H1 (cell line): Measurements from ENCODE around the gene SSTR1. TPM values are rescaled to one million over a fixed set of nuclear protein-coding genes. Genes with fewer than 3 reads are reported as not detected.
A peak's percentile ranks its signal among the peaks of the same experiment; 100 is the strongest.

Experiments used
- CTCF ChIA-PET: fragments of 300-600 bp; sonication (Branson Sonifier 250); formaldehyde crosslinking; loops from one replicate; lab custom pipeline; 2021; ENCODE audit not compliant: partially characterized antibody; lab: Charles Lee
- POLR2A ChIA-PET: fragments of 300-600 bp; sonication (Branson Sonifier 250); formaldehyde crosslinking; loops from one replicate; lab custom pipeline; 2021; ENCODE audit warnings: inconsistent platforms; ENCODE audit not compliant: partially characterized antibody; lab: Charles Lee
- DNase-seq, 2 experiments: peaks; one replicate each; pipeline versions ENCODE4 v3.0.0 to v3.0.0-alpha.2; 2010 to 2022; ENCODE audit warnings: low spot score in 2 of 2, low read depth in 1 of 2, mixed read lengths in 1 of 2
- FAIRE-seq: peaks from 2 replicates; lab custom pipeline; 2011; peaks lifted over from hg19 to GRCh38; lab: Jason Lieb, UNC
- H2AFZ ChIP-seq: 2 replicates; pipeline ENCODE4 v1.8.1; 2012; ENCODE audit warnings: low read length, inconsistent platforms
- H2AK5ac ChIP-seq: 2 replicates; pipeline ENCODE4 v1.6.1; 2013; ENCODE audit warnings: low read depth, low read length
- H2BK120ac ChIP-seq: replicated peaks from 2 replicates; pipeline ENCODE3; 2013; ENCODE audit warnings: low read depth, low read length, inconsistent platforms
- H2BK12ac ChIP-seq: 2 replicates; pipeline ENCODE4 v1.6.1; 2013; ENCODE audit warnings: low read depth, low read length
- H2BK15ac ChIP-seq: 2 replicates; pipeline ENCODE4 v1.6.1; 2013; ENCODE audit warnings: low read length
- H2BK20ac ChIP-seq: 2 replicates; pipeline ENCODE4 v1.6.1; 2013; ENCODE audit warnings: low read length
- H2BK5ac ChIP-seq: 2 replicates; pipeline ENCODE4 v1.6.1; 2013; ENCODE audit warnings: low read depth, low read length
- H3K14ac ChIP-seq: 2 replicates; pipeline ENCODE4 v1.6.1; 2013; ENCODE audit warnings: inconsistent platforms; ENCODE audit not compliant: insufficient read length
- H3K18ac ChIP-seq: 2 replicates; pipeline ENCODE4 v1.6.1; 2013; ENCODE audit warnings: low read length; ENCODE audit errors: extremely low read depth
- H3K23ac ChIP-seq: 2 replicates; pipeline ENCODE4 v1.6.1; 2013; ENCODE audit warnings: inconsistent platforms; ENCODE audit not compliant: insufficient read length
- H3K23me2 ChIP-seq: 2 replicates; pipeline ENCODE4 v1.6.1; 2013; ENCODE audit warnings: low read depth, low read length
- H3K27ac ChIP-seq: 2 replicates; pipeline ENCODE4 v1.6.1; 2011; ENCODE audit warnings: low read depth, low read length, inconsistent platforms
- H3K27me3 ChIP-seq, 4 experiments: replicated peaks in 1 of 4; 1 replicate in 1 of 4; 2 replicates in 3 of 4; pipeline versions ENCODE4 v1.6.1 to v1.8.1; 2011 to 2013; ENCODE audit warnings: low read length in 3 of 4, mild to moderate bottlenecking in 3 of 4, inconsistent platforms in 2 of 4, mixed read lengths in 2 of 4, moderate library complexity in 1 of 4; ENCODE audit not compliant: control insufficient read depth in 3 of 4, insufficient read depth in 3 of 4; ENCODE audit errors: extremely low read depth in 1 of 4
- H3K36me3 ChIP-seq, 4 experiments: 2 replicates each; pipeline versions ENCODE4 v1.6.1 to v1.8.1; 2011 to 2013; ENCODE audit warnings: mild to moderate bottlenecking in 4 of 4, low read length in 3 of 4, moderate library complexity in 2 of 4, control low read depth in 1 of 4, inconsistent platforms in 1 of 4; ENCODE audit not compliant: insufficient read depth in 4 of 4, control insufficient read depth in 2 of 4
- H3K4ac ChIP-seq: replicated peaks from 2 replicates; pipeline ENCODE3; 2013; ENCODE audit warnings: low read length, low read depth, mixed read lengths, inconsistent platforms; ENCODE audit not compliant: insufficient read length
- H3K4me1 ChIP-seq, 4 experiments: replicated peaks in 1 of 4; 1 replicate in 1 of 4; 2 replicates in 3 of 4; pipeline versions ENCODE4 v1.6.1 to v1.8.1; 2011 to 2013; ENCODE audit warnings: low read length in 3 of 4, inconsistent platforms in 2 of 4, mixed read lengths in 1 of 4; ENCODE audit not compliant: insufficient read depth in 4 of 4, control insufficient read depth in 3 of 4
- H3K4me2 ChIP-seq, 2 experiments: 2 replicates each; pipeline versions ENCODE4 v1.6.1 to v1.8.1; 2011 to 2013; ENCODE audit warnings: low read depth in 2 of 2, low read length in 2 of 2, control low read depth in 1 of 2, inconsistent platforms in 1 of 2, mild to moderate bottlenecking in 1 of 2; ENCODE audit not compliant: insufficient read depth in 1 of 2
- H3K4me3 ChIP-seq, 4 experiments: fragments of 200-600, 300-600 bp in 1 of 4; sonication (generic), shearing (Covaris generic), sonication (Bioruptor Twin) in 1 of 4; 2 replicates each; pipeline versions ENCODE4 v1.5.1 to v1.8.1; 2011 to 2016; ENCODE audit warnings: low read length in 4 of 4, low read depth in 3 of 4, control low read depth in 2 of 4, inconsistent platforms in 2 of 4, mild to moderate bottlenecking in 2 of 4, mixed read lengths in 1 of 4, moderate library complexity in 1 of 4; ENCODE audit not compliant: insufficient read depth in 2 of 4; ENCODE audit errors: extremely low read depth in 1 of 4
- H3K56ac ChIP-seq: replicated peaks from 2 replicates; pipeline ENCODE3; 2013; ENCODE audit warnings: low read depth, mild to moderate bottlenecking, mixed read lengths, low read length, inconsistent platforms; ENCODE audit not compliant: insufficient read length
- H3K79me1 ChIP-seq: 2 replicates; pipeline ENCODE4 v1.6.1; 2013; ENCODE audit warnings: low read depth, low read length, control low read depth
- H3K79me2 ChIP-seq, 2 experiments: 2 replicates each; pipeline versions ENCODE4 v1.6.1 to v1.8.1; 2012 to 2013; ENCODE audit warnings: low read length in 2 of 2, mild to moderate bottlenecking in 2 of 2, inconsistent platforms in 1 of 2; ENCODE audit not compliant: insufficient read depth in 2 of 2, control insufficient read depth in 1 of 2
- H3K9ac ChIP-seq, 4 experiments: replicated peaks in 1 of 4; 1 replicate in 1 of 4; 2 replicates in 3 of 4; pipeline versions ENCODE4 v1.6.1 to v1.8.1; 2011 to 2013; ENCODE audit warnings: low read depth in 3 of 4, low read length in 3 of 4, control low read depth in 2 of 4, mild to moderate bottlenecking in 2 of 4, moderate library complexity in 2 of 4, inconsistent platforms in 1 of 4; ENCODE audit errors: extremely low read depth in 1 of 4
- H3K9me3 ChIP-seq, 2 experiments: 2 replicates each; pipeline versions ENCODE4 v1.6.1 to v1.8.1; 2012 to 2013; ENCODE audit warnings: mild to moderate bottlenecking in 2 of 2, moderate library complexity in 2 of 2, control low read depth in 1 of 2, inconsistent platforms in 1 of 2, low read depth in 1 of 2, low read length in 1 of 2, mixed read lengths in 1 of 2; ENCODE audit not compliant: insufficient read depth in 2 of 2
- H4K20me1 ChIP-seq, 2 experiments: replicated peaks in 1 of 2; 2 replicates each; pipeline versions ENCODE3 to v1.8.1; 2011 to 2013; ENCODE audit warnings: inconsistent platforms in 2 of 2, low read length in 2 of 2, mild to moderate bottlenecking in 1 of 2; ENCODE audit not compliant: insufficient read depth in 2 of 2, control insufficient read depth in 1 of 2
- H4K5ac ChIP-seq: 2 replicates; pipeline ENCODE4 v1.6.1; 2013; ENCODE audit warnings: low read length, low read depth, mixed read lengths, inconsistent platforms; ENCODE audit not compliant: insufficient read length
- H4K8ac ChIP-seq: 2 replicates; pipeline ENCODE4 v1.8.0; 2013; ENCODE audit warnings: mild to moderate bottlenecking, moderate library complexity, low read length, inconsistent platforms; ENCODE audit not compliant: insufficient read depth; ENCODE audit errors: extremely low read depth
- H4K91ac ChIP-seq: replicated peaks from 2 replicates; pipeline ENCODE3; 2013; ENCODE audit warnings: low read length, mixed read lengths, inconsistent platforms; ENCODE audit not compliant: insufficient read length
- CHD2 ChIP-seq: IDR thresholded peaks from 2 replicates; pipeline ENCODE4 v1.6.1; 2012; ENCODE audit warnings: low read length, improper control_type of control experiment
- FOSL1 ChIP-seq: IDR thresholded peaks from 2 replicates; pipeline ENCODE4 v1.6.1; 2011; ENCODE audit warnings: mild to moderate bottlenecking, low read depth, low read length, moderate library complexity; ENCODE audit not compliant: insufficient read depth
- HDAC2 ChIP-seq, 2 experiments: fragments of 300-600 bp in 1 of 2; sonication (generic) in 1 of 2; IDR thresholded peaks; 2 replicates each; pipeline ENCODE4 v1.6.1; 2011 to 2012; ENCODE audit warnings: low read depth in 2 of 2, low read length in 2 of 2, mild to moderate bottlenecking in 2 of 2, moderate library complexity in 2 of 2, borderline replicate concordance in 1 of 2, inconsistent platforms in 1 of 2
- JUND ChIP-seq: IDR thresholded peaks from 2 replicates; pipeline ENCODE4 v1.6.1; 2011; ENCODE audit warnings: mild to moderate bottlenecking, improper control_type of control experiment, low read length
- NRF1 ChIP-seq: IDR thresholded peaks from 2 replicates; pipeline ENCODE4 v1.6.1; 2011; ENCODE audit warnings: mild to moderate bottlenecking, low read depth, low read length, improper control_type of control experiment
- RAD21 ChIP-seq, 2 experiments: IDR thresholded peaks in 1 of 2; conservative IDR thresholded peaks in 1 of 2; 2 replicates each; pipeline ENCODE4 v1.6.1; 2011; ENCODE audit warnings: low read depth in 2 of 2, low read length in 2 of 2, improper control_type of control experiment in 1 of 2, inconsistent platforms in 1 of 2, mild to moderate bottlenecking in 1 of 2, moderate library complexity in 1 of 2
- SIN3A ChIP-seq, 2 experiments: IDR thresholded peaks in 1 of 2; conservative IDR thresholded peaks in 1 of 2; 2 replicates each; pipeline ENCODE4 v1.6.1; 2011 to 2012; ENCODE audit warnings: low read length in 2 of 2, improper control_type of control experiment in 1 of 2, low read depth in 1 of 2, mild to moderate bottlenecking in 1 of 2
- SIRT6 ChIP-seq: IDR thresholded peaks from one replicate; pipeline ENCODE4 v1.7.1; 2012; ENCODE audit warnings: low read length, inconsistent platforms
- TAF7 ChIP-seq: optimal IDR thresholded peaks from 2 replicates; pipeline ENCODE3; 2011; ENCODE audit warnings: low read depth, mild to moderate bottlenecking, inconsistent platforms, low read length, moderate library complexity, borderline replicate concordance
- TEAD4 ChIP-seq: IDR thresholded peaks from 2 replicates; pipeline ENCODE4 v1.6.1; 2012; ENCODE audit warnings: low read depth, low read length, inconsistent platforms, mixed read lengths
- polyA plus RNA-seq, 7 experiments: library from polyadenylated mRNA; depleted of rRNA in 3 of 7; stranded (reverse) in 5 of 7; unstranded in 2 of 7; fragments of >200 nt in 5 of 7; fragments of 200-250 nt in 2 of 7; gene quantifications; 1 replicate in 5 of 7; 2 replicates in 1 of 7; 4 replicates in 1 of 7; pipeline versions ENCODE4 v1.2.1 to v1.2.3, GENCODE V29; 2011 to 2013; ENCODE audit warnings: missing spikeins in 2 of 7, mixed read lengths in 2 of 7
- total RNA-seq: library from RNA; stranded (reverse); fragmentation: NEBNext Ultra II Directional; extraction: Animal tissue kit (Norgen Biotek cat#: 25700); gene quantifications from 2 replicates; pipeline ENCODE4 v1.2.1, GENCODE V29; 2021
- TF ChIP-seq, protein P1 (sequence below): IDR thresholded peaks from 2 replicates; pipeline ENCODE4 v1.6.1; 2012; ENCODE audit warnings: low read length, inconsistent platforms

SSTR1 gene
- total and polyA plus RNA-seq, 2 of the 8 experiments (the other 6 are each of a cell fraction or from before 2014, with no cell fraction given), result 0.82 to 0.93 TPM

DNA sequence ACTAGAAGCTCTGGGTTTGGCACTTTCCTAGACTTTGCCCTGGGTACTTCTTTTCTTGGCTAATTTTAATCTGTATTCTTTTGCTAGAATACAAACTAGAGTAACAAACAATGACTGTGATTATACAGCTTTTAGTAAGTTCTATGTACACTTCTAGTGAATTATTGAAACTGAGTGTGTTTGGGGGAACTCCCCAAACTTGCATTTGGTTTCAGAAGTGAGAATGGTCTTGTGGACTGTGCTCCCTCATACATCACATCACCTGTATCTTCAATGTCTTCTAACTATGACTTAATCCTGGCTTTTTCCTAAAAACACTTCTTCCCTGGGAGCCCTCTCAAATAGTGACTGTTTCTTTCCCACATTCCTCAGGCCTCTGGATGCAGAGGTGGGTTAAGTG is 23.6 kb upstream of the SSTR1 start:
- no peak overlapping the region for H3K9ac ChIP-seq
- no peak overlapping the region for H2BK120ac ChIP-seq
- no peak overlapping the region for H3K4me2 ChIP-seq
- TF ChIP-seq CHD2, result no peak
- no peak for TF ChIP-seq NRF1
- no peak for TF ChIP-seq SIN3A (conservative IDR thresholded peaks at IDR 0.05 in 1 of 2, IDR thresholded peaks at IDR 0.05 in 1 of 2; ENCODE audit: low read depth in 1 of 2, low read length in 2 of 2)
- TF ChIP-seq, protein P1, sequence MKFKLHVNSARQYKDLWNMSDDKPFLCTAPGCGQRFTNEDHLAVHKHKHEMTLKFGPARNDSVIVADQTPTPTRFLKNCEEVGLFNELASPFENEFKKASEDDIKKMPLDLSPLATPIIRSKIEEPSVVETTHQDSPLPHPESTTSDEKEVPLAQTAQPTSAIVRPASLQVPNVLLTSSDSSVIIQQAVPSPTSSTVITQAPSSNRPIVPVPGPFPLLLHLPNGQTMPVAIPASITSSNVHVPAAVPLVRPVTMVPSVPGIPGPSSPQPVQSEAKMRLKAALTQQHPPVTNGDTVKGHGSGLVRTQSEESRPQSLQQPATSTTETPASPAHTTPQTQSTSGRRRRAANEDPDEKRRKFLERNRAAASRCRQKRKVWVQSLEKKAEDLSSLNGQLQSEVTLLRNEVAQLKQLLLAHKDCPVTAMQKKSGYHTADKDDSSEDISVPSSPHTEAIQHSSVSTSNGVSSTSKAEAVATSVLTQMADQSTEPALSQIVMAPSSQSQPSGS, result no peak
- no peak for TF ChIP-seq RAD21 (IDR thresholded peaks at IDR 0.05 in 1 of 2, conservative IDR thresholded peaks at IDR 0.05 in 1 of 2; ENCODE audit: low read depth in 2 of 2, low read length in 2 of 2)
- TF ChIP-seq TEAD4, result no peak
- no peak for TF ChIP-seq HDAC2 (IDR thresholded peaks at IDR 0.05; ENCODE audit: borderline replicate concordance in 1 of 2, low read depth in 2 of 2, low read length in 2 of 2)
- no peak for TF ChIP-seq TAF7
- no peak for TF ChIP-seq JUND
- no peak for TF ChIP-seq FOSL1
- TF ChIP-seq SIRT6, result no peak
- no peaks in the 10 kb centered on the region for H3K27me3 ChIP-seq
- H2BK15ac ChIP-seq, result no peak overlapping the region; the same call in 1 of the 2 replicates
- no peak overlapping the region for H4K91ac ChIP-seq
- H3K23ac ChIP-seq, result no peak overlapping the region
- ChIA-PET POLR2A (interaction anchor here (1.0 to 11.3 kb wide), 3 partner anchors 10 to 59 kb away, joined by 4 to 130 read pairs (median 5); no protein-coding TSS in a partner anchor), CTCF (interaction anchor here (1.0 to 2.4 kb wide), 4 partner anchors 13 to 260 kb away, joined by 3 to 9 read pairs (median 4); no protein-coding TSS in a partner anchor)
- H3K23me2 ChIP-seq, result no peaks in the 10 kb centered on the region
- no peaks in the 10 kb centered on the region; the same call in 1 of the 2 replicates for H3K79me1 ChIP-seq
- H3K79me2 ChIP-seq, result peaks cover 0 to 6% of the 10 kb centered on the region in 2 experiments; a peak in 1 of 4 replicates
- H3K9me3 ChIP-seq, result peaks cover 3% of the 10 kb centered on the region in 2 experiments; a peak in 2 of 4 replicates
- H2BK20ac ChIP-seq, result 0 out of 2 replicates have a peak overlapping the region, but pooled peaks have one; percentile 57
- H4K5ac ChIP-seq, result no peak overlapping the region
- no peak overlapping the region for H2BK5ac ChIP-seq
- no peak overlapping the region for H2AFZ ChIP-seq
- H3K4ac ChIP-seq, result no peak overlapping the region
- no peak overlapping the region for H3K14ac ChIP-seq
- H2BK12ac ChIP-seq, result no peak overlapping the region
- peaks cover 0 to 5% (median 1%) of the 10 kb centered on the region in 4 experiments; a peak in 3 of 8 replicates for H3K36me3 ChIP-seq
- no peak for FAIRE-seq
- no peak for DNase-seq
- H3K27ac ChIP-seq, result no peak overlapping the region
- H4K8ac ChIP-seq, result no peak overlapping the region
- no peak overlapping the region for H3K18ac ChIP-seq
- no peak overlapping the region for H2AK5ac ChIP-seq
- no peaks in the 10 kb centered on the region for H4K20me1 ChIP-seq
- no peak overlapping the region for H3K56ac ChIP-seq
- no peak overlapping the region for H3K4me3 ChIP-seq
- H3K4me1 ChIP-seq, result peaks cover 2 to 8% (median 3%) of the 10 kb centered on the region in 4 experiments; a peak in 5 of 7 replicates
